Nephron (organoid): ENCODE measurements around the gene COX14.
A peak's percentile ranks its signal among the peaks of the same experiment; 100 is the strongest.
"Not testable (repeated sequence)": the region's sequence is repeated elsewhere in the genome, so short reads cannot be mapped to it uniquely, and the experiment has no call there.

ENCODE experiments used
- H3K27ac Mint-ChIP-seq, 3 experiments: 2 replicates each; pipeline ENCODE4 v1.8.0; 2020; ENCODE audit warnings: mixed read lengths in 3 of 3, mild to moderate bottlenecking in 2 of 3, moderate library complexity in 1 of 3
- H3K27me3 Mint-ChIP-seq: 2 replicates; pipeline ENCODE4 v1.8.0; 2021; ENCODE audit warnings: low read depth, mild to moderate bottlenecking, moderate library complexity, mixed read lengths
- H3K36me3 Mint-ChIP-seq: 2 replicates; pipeline ENCODE4 v1.8.0; 2020; ENCODE audit warnings: low read depth, mixed read lengths
- H3K4me1 Mint-ChIP-seq: 2 replicates; pipeline ENCODE4 v1.8.0; 2020; ENCODE audit warnings: mixed read lengths
- H3K4me3 Mint-ChIP-seq, 3 experiments: 2 replicates each; pipeline ENCODE4 v1.8.0; 2020; ENCODE audit warnings: mild to moderate bottlenecking in 3 of 3, mixed read lengths in 3 of 3, moderate library complexity in 2 of 3
- H3K9me3 Mint-ChIP-seq: 2 replicates; pipeline ENCODE4 v1.8.0; 2020; ENCODE audit warnings: mixed read lengths
- CTCF ChIP-seq, 3 experiments: fragments of 200-600 bp; sonication (generic); IDR thresholded peaks; one replicate each; pipeline ENCODE4 v1.5.0; 2021; ENCODE audit warnings: antibody characterized with exemption in 3 of 3; ENCODE audit not compliant: unreplicated experiment in 3 of 3

Gene COX14

GRCh38 chr12:50145439-50145838 lies 33.4 kb downstream of the COX14 start:
- no peak for TF ChIP-seq CTCF (IDR thresholded peaks at IDR 0.05; ENCODE audit: unreplicated experiment in 3 of 3)
- no peaks in the 10 kb centered on the region for H3K27me3 Mint-ChIP-seq
- peak overlapping the region in 1 of 3 experiments; percentile 1 for H3K27ac Mint-ChIP-seq
- peaks cover 26% of the 10 kb centered on the region for H3K36me3 Mint-ChIP-seq
- H3K4me3 Mint-ChIP-seq: no peak overlapping the region
- peaks cover 7% of the 10 kb centered on the region for H3K4me1 Mint-ChIP-seq
- H3K9me3 Mint-ChIP-seq: no peaks in the 10 kb centered on the region

- no peak for TF ChIP-seq CTCF (IDR thresholded peaks at IDR 0.05; ENCODE audit: unreplicated experiment in 3 of 3)
- H3K36me3 Mint-ChIP-seq: peaks cover 10% of the 10 kb centered on the region
- H3K4me3 Mint-ChIP-seq: no peak overlapping the region
- no peaks in the 10 kb centered on the region for H3K9me3 Mint-ChIP-seq
- peaks cover 18% of the 10 kb centered on the region for H3K4me1 Mint-ChIP-seq
- no peak overlapping the region for H3K27ac Mint-ChIP-seq
- no peaks in the 10 kb centered on the region for H3K27me3 Mint-ChIP-seq
Observed at GRCh38 chr12:50147281-50147680, 35.2 kb downstream of the COX14 start.

GRCh38 chr12:50148011-50148410 lies 36.0 kb downstream of the COX14 start:
- not testable (repeated sequence) for H3K36me3 Mint-ChIP-seq, H3K9me3 Mint-ChIP-seq, H3K27me3 Mint-ChIP-seq, H3K4me3 Mint-ChIP-seq, H3K27ac Mint-ChIP-seq
- peaks cover 18% of the 10 kb centered on the region for H3K4me1 Mint-ChIP-seq

GRCh38 chr12:50149311-50149710 lies 37.3 kb downstream of the COX14 start:
- H3K4me1 Mint-ChIP-seq: peaks cover 18% of the 10 kb centered on the region
- H3K9me3 Mint-ChIP-seq: no peaks in the 10 kb centered on the region
- H3K27me3 Mint-ChIP-seq: no peaks in the 10 kb centered on the region
- no peaks in the 10 kb centered on the region for H3K36me3 Mint-ChIP-seq
- no peak overlapping the region for H3K4me3 Mint-ChIP-seq
- no peak for TF ChIP-seq CTCF (IDR thresholded peaks at IDR 0.05; ENCODE audit: unreplicated experiment in 3 of 3)
- H3K27ac Mint-ChIP-seq: no peak overlapping the region

- Mint-ChIP-seq H3K36me3 (no peaks in the 10 kb centered on the region), H3K4me3 (no peak overlapping the region), H3K27ac (peak overlapping the region; percentile 40 to 65 (median 60)), H3K4me1 (peaks cover 18% of the 10 kb centered on the region), H3K27me3 (no peaks in the 10 kb centered on the region), H3K9me3 (no peaks in the 10 kb centered on the region)
- no peak for TF ChIP-seq CTCF (IDR thresholded peaks at IDR 0.05; ENCODE audit: unreplicated experiment in 3 of 3)
Observed at GRCh38 chr12:50151047-50151687, 39.1 kb downstream of the COX14 start.

GRCh38 chr12:50154947-50155346 lies 42.9 kb downstream of the COX14 start:
- H3K9me3 Mint-ChIP-seq, H3K27ac Mint-ChIP-seq, H3K4me3 Mint-ChIP-seq, H3K27me3 Mint-ChIP-seq: not testable (repeated sequence)
- Mint-ChIP-seq H3K4me1 (peaks cover 14% of the 10 kb centered on the region), H3K36me3 (peaks cover 18% of the 10 kb centered on the region)

GRCh38 chr12:50156641-50157040 lies 44.6 kb downstream of the COX14 start:
- H3K4me1 Mint-ChIP-seq: no peaks in the 10 kb centered on the region
- H3K9me3 Mint-ChIP-seq: no peaks in the 10 kb centered on the region
- no peak overlapping the region for H3K4me3 Mint-ChIP-seq
- peaks cover 18% of the 10 kb centered on the region for H3K36me3 Mint-ChIP-seq
- H3K27ac Mint-ChIP-seq: no peak overlapping the region
- TF ChIP-seq CTCF (IDR thresholded peaks at IDR 0.05; ENCODE audit: unreplicated experiment in 3 of 3): no peak
- H3K27me3 Mint-ChIP-seq: no peaks in the 10 kb centered on the region
